HG02852 (cell line): ENCODE measurements around the gene MEIS3.
"Not testable (repeated sequence)": the region's sequence is repeated elsewhere in the genome, so short reads cannot be mapped to it uniquely, and the experiment has no call there.

Experiments
- ATAC-seq: cut with Tn5 transposase; IDR thresholded peaks from one replicate; pipeline ENCODE4 v1.9.1; 2021; ENCODE audit warnings: mild to moderate bottlenecking, moderate library complexity; ENCODE audit not compliant: unreplicated experiment

The MEIS3 gene

DNA sequence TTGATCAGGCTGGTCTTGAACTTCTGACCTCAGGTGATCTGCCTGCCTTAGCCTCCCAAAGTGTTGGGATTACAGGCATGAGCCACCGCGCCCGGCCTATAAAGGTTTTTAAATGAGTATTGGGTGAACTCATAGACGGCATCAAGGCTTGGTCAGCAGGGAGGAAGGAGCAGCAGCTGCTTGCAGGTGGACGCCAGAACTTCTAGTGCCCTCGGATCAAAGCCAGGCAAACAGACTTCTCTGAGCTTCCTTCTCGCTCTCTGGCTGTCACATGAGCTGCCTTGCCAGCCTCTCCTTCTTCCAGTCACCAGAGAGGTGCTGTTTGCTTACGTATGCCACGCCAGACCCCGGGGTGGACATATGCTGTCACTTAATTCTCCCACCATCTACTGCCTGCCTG is 53.9 kb downstream of the MEIS3 start:
- not testable (repeated sequence) for ATAC-seq

- ATAC-seq: no peak
Observed at GRCh38 chr19:47363758-47364531, 55.4 kb downstream of the MEIS3 start.

DNA sequence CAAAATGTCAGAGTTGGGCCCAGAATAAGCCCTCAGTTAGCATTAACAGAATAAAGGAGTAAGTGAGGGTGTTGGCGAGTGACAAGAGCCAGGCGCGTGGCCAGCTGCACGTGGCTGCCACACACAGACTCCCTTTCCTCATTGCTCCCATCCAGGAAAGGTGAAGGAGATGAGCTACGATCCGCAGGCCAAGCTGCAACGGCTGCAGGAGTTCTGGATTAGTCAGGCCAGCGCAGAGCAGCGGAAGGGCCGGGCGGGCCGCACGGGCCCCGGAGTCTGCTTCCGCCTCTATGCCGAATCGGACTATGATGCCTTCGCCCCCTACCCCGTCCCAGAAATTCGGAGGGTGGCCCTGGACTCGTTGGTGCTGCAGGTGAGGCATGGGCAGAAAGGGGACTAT is 57.0 kb downstream of the MEIS3 start:
- ATAC-seq: no peak

- ATAC-seq: no peak
Observed at GRCh38 chr19:47358936-47359335, 60.4 kb downstream of the MEIS3 start.

DNA sequence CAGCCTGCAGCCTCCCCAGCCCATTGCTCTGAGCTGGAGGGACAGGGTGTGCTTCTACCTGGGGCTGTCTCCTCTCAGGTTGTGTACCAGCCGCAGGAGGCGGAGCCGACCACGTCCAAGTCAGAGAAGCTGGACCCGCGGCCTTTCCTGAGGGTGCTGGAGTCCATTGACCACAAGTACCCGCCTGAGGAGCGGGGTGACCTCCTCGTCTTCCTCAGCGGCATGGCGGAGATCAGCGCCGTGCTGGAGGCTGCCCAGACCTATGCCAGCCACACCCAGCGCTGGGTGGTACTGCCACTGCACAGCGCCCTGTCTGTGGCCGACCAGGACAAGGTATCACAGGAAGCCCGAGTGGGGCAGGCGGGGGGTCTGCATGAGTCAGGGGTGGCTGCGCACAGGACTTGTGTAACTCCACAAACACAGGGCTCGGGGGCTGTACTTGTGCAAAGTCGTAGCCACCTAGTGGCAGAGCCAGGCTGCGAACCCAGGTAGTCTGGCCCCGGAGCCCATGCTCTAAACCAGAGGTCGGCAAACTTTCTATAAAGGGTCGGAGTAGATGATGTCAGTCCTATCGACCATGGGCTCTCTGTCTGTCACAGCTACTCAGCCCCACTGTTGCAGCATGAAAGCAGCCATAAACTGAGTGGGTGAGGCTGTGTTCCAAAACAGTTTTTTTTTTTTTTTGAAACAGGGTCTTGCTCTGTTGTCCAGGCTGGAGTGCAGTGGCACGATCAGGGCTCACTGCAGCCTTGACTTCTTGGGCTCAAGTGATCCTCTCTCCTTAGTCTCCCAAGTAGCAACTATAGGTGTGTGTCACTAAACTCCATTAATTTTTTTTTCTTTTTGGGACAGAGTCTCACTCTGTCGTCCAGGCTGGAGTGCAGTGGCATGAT is 61.3 kb downstream of the MEIS3 start:
- no peak for ATAC-seq

- ATAC-seq: no peak
Observed at GRCh38 chr19:47356900-47357299, 62.4 kb downstream of the MEIS3 start.

- ATAC-seq: no peak
Observed at GRCh38 chr19:47353307-47353712, 66.0 kb downstream of the MEIS3 start.
